Measurements from ENCODE around the gene ARCN1. TPM values are rescaled to one million over a fixed set of nuclear protein-coding genes. Genes with fewer than 3 reads are reported as not detected.

ARCN1 gene
- total RNA-seq, 2 donors from 2014 or later: 103 to 111 TPM

GRCh38 chr11:118618991-118619375, 46.8 kb downstream of the ARCN1 start:
- Histone ChIP-seq H3K4me3 (no peak overlapping the region), H3K27me3 (no peaks in the 10 kb centered on the region), H3K4me1 (peaks cover 0 to 94% of the 10 kb centered on the region in 2 donors), H3K36me3 (peaks cover 44% of the 10 kb centered on the region), H3K27ac (peak overlapping the region; percentile 87 to 93), H3K9me3 (no peaks in the 10 kb centered on the region)
- TF ChIP-seq CTCF (IDR thresholded peaks at IDR 0.05): no peak
- DNase-seq (ENCODE audit: low spot score): peak; percentile 88

DNA sequence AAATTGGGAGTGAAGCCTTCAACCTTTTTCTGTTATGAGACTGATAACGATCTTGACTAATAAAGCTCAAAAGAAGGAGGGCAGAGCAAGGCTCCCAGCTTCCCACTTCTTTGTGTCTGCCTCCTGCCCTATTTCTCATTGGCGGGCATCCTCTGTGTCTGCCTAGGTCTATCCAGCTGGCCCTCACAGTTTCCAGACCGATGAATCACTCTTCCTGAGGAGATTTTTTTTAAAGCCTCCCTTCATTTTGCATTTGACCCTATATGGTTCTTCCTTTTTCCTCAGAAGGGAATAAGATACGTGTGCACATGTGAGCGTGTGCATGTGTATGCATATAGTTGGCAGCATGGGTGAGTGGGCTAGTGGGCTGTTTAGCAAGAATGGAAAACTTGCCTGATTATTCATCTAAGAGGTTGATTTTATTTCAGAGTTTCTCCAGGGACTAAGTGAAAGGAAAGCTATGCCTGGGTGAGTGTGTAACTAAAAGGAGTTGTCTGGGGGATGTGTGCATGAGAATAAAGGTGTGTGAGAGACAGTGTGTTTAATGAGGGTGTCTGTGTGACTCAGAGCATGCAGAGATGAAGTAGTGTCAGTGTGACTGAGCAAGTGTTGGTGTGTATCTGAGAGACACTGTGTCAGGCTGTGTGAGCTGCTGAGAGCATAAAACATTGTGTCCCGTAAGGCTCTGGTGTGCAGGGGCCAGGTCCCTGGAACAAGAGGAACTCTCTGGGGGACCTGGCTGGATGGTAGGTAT, 47.4 kb downstream of the ARCN1 start:
- Histone ChIP-seq H3K4me3 (no peak overlapping the region), H3K27me3 (no peaks in the 10 kb centered on the region), H3K27ac (peak overlapping the region; percentile 87 to 93), H3K9me3 (no peaks in the 10 kb centered on the region), H3K4me1 (peaks cover 0 to 89% of the 10 kb centered on the region in 2 donors), H3K36me3 (peaks cover 40% of the 10 kb centered on the region)
- TF ChIP-seq CTCF (IDR thresholded peaks at IDR 0.05): no peak
- peak; percentile 85 for DNase-seq (ENCODE audit: low spot score)

- peak overlapping the region in 1 of 2 donors; percentile 53 for H3K4me3 ChIP-seq
- DNase-seq (ENCODE audit: low spot score): no peak
- H3K9me3 ChIP-seq: no peaks in the 10 kb centered on the region
- H3K27ac ChIP-seq: peak overlapping the region; percentile 87 to 93
- H3K27me3 ChIP-seq: no peaks in the 10 kb centered on the region
- H3K36me3 ChIP-seq: peaks cover 41% of the 10 kb centered on the region
- TF ChIP-seq CTCF (IDR thresholded peaks at IDR 0.05): no peak
- H3K4me1 ChIP-seq: peaks cover 0 to 87% of the 10 kb centered on the region in 2 donors
Measured at GRCh38 chr11:118620529-118621070, 48.4 kb downstream of the ARCN1 start.

DNA sequence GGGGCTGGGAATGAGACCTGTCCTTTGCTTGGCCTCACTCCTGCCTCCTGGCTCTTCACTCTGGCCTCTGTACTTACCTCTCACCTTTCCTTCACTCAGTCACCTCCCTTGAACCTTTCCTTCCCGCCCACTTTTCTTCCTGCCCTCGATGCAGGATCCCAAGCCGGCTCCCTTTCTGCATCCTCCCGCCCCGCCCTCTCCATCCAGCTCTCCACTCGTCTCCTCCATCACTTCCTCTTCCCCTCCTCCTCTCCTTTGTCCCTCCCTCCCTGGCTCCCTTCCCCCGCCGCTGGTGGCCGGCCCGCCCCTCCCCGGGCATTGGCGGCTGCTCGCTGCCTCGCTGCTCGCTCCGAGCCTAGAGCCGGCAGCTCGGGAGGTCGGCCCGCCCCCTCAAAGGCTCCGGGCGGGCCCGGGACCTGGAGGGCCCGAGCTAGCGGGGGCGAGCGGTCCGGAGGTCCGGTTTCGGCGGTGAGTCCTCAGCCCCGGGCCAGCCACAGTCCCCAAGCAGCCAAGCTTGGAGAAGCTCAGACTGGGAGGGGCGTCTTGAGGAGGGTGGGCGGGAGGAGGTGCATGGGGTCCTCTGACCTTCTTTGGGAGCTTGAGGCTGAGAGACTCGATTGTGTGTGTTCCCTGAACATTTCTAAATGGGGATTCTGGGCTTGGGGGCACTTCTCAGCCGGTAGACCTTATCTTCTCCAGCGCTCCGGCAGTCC, 49.0 kb downstream of the ARCN1 start:
- DNase-seq (ENCODE audit: low spot score): peak; percentile 85
- Histone ChIP-seq H3K4me1 (peaks cover 0 to 81% of the 10 kb centered on the region in 2 donors), H3K27ac (peak overlapping the region; percentile 87 to 93), H3K4me3 (peak overlapping the region; percentile 53 to 56), H3K9me3 (no peaks in the 10 kb centered on the region), H3K36me3 (peaks cover 41% of the 10 kb centered on the region), H3K27me3 (no peaks in the 10 kb centered on the region)
- TF ChIP-seq CTCF (IDR thresholded peaks at IDR 0.05): no peak

DNA sequence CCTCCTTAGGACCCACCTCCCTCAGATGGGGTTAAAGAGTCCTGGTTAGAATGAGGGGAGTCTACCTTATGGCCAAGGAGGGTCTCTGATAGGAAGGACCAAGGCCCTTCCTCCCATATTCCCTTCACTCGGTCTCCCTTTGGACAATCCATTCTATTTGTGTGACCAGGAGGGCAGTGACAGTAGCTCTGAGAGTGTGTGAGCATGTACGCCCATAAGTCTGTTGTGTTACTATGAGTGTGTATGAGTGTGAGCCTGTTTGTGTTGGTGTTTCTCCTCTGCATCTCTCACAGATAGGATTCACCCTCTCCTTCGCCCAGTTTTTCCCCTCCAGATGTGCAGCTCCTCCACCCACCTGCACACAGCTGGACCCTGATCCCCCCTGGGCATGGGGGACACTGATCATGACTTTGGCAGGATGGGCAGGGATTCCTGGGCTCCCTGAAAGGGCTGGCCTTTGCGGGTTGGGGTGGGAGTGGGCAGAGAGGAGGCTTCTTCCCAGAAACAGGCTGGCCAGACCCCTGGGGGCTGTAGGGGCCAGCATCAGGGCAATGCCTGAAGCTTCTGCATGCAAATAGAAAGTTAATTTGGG, 49.7 kb downstream of the ARCN1 start:
- TF ChIP-seq CTCF (IDR thresholded peaks at IDR 0.05): no peak
- H3K4me1 ChIP-seq: peaks cover 0 to 75% of the 10 kb centered on the region in 2 donors
- DNase-seq (ENCODE audit: low spot score): no peak
- H3K27ac ChIP-seq: peak overlapping the region; percentile 87 to 93
- H3K4me3 ChIP-seq: peak overlapping the region; percentile 53 to 56
- peaks cover 40% of the 10 kb centered on the region for H3K36me3 ChIP-seq
- H3K9me3 ChIP-seq: no peaks in the 10 kb centered on the region
- H3K27me3 ChIP-seq: no peaks in the 10 kb centered on the region

Measured in right atrium auricular region (tissue), 2 donors.